Measurements from ENCODE around the gene RNF32. TPM values are rescaled to one million over a fixed set of nuclear protein-coding genes. Genes with fewer than 3 reads are reported as not detected.
"Not testable (repeated sequence)": the region's sequence is repeated elsewhere in the genome, so short reads cannot be mapped to it uniquely, and the experiment has no call there.

Gene RNF32
- total RNA-seq, 2 donors from 2014 or later, result 1.8 TPM; not detected in 1

- no peak for ATAC-seq
- no peak for DNase-seq (ENCODE audit: low spot score in 2 of 2)
- Mint-ChIP-seq H3K27ac (no peak overlapping the region), H3K9me3 (no peaks in the 10 kb centered on the region), H3K36me3 (peaks cover 4 to 6% of the 10 kb centered on the region in 2 donors)
Observed at GRCh38 chr7:156610130-156610529, 30.4 kb upstream of the RNF32 start.

DNA sequence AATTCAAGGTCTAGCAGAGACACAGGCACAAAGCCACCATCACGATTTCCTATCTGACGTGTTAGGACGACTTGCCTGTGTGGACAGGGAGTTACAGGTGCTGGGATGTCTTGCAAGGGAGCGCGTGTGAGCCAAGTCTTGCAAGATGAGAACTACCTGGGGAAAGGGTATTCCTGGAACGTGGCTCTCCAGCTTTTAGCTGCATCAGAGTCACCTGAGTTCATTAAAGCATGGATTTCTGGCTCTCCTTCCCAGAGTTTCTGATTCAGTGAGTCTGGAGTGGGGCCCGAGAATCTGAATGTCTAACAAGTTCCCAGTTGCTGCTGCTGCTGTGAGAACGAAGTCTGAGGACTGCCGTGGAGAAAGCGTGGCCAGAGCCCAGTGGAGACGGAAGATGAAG lies 30.0 kb upstream of the RNF32 start:
- peaks cover 4 to 6% of the 10 kb centered on the region in 2 donors for H3K36me3 Mint-ChIP-seq
- no peak overlapping the region for H3K27ac Mint-ChIP-seq
- no peak for ATAC-seq
- no peaks in the 10 kb centered on the region for H3K9me3 Mint-ChIP-seq
- DNase-seq (ENCODE audit: low spot score in 2 of 2), result no peak

- no peak for ATAC-seq
- Mint-ChIP-seq H3K9me3 (no peaks in the 10 kb centered on the region), H3K36me3 (peaks cover 4 to 6% of the 10 kb centered on the region in 2 donors), H3K27ac (no peak overlapping the region)
- DNase-seq (ENCODE audit: low spot score in 2 of 2), result no peak
Observed at GRCh38 chr7:156611014-156612010, 29.3 kb upstream of the RNF32 start.

GRCh38 chr7:156612930-156613329 lies 27.6 kb upstream of the RNF32 start:
- H3K27ac Mint-ChIP-seq, result no peak overlapping the region
- peak; percentile 97 to 98 for ATAC-seq
- no peaks in the 10 kb centered on the region for H3K9me3 Mint-ChIP-seq
- DNase-seq (ENCODE audit: low spot score in 2 of 2), result peak; percentile 63
- peaks cover 4 to 6% of the 10 kb centered on the region in 2 donors for H3K36me3 Mint-ChIP-seq

GRCh38 chr7:156614434-156615264 lies 25.9 kb upstream of the RNF32 start:
- H3K36me3 Mint-ChIP-seq, result peaks cover 4 to 6% of the 10 kb centered on the region in 2 donors
- no peak for DNase-seq (ENCODE audit: low spot score in 2 of 2)

GRCh38 chr7:156616269-156617202 lies 24.0 kb upstream of the RNF32 start:
- DNase-seq (ENCODE audit: low spot score in 2 of 2), result no peak
- no peak overlapping the region for H3K27ac Mint-ChIP-seq
- peaks cover 6 to 8% of the 10 kb centered on the region in 2 donors for H3K36me3 Mint-ChIP-seq
- no peak for ATAC-seq
- H3K9me3 Mint-ChIP-seq, result peaks cover 4 to 6% of the 10 kb centered on the region in 2 donors

More at GRCh38 chr7:156614434-156615264, 25.9 kb upstream of the RNF32 start:
- H3K27ac Mint-ChIP-seq, result no peak overlapping the region
- no peaks in the 10 kb centered on the region for H3K9me3 Mint-ChIP-seq
- no peak for ATAC-seq

GRCh38 chr7:156617215-156617614 lies 23.4 kb upstream of the RNF32 start:
- H3K36me3 Mint-ChIP-seq, result peaks cover 6 to 9% of the 10 kb centered on the region in 2 donors
- H3K9me3 Mint-ChIP-seq, result peaks cover 4 to 6% of the 10 kb centered on the region in 2 donors
- H3K27ac Mint-ChIP-seq, result no peak overlapping the region
- DNase-seq (ENCODE audit: low spot score in 2 of 2) (no peak), ATAC-seq (no peak)

GRCh38 chr7:156618078-156618779 lies 22.3 kb upstream of the RNF32 start:
- Mint-ChIP-seq H3K27ac (no peak overlapping the region), H3K9me3 (peaks cover 4 to 6% of the 10 kb centered on the region in 2 donors)

GRCh38 chr7:156618780-156619367 lies 21.7 kb upstream of the RNF32 start:
- Mint-ChIP-seq H3K9me3 (peaks cover 4 to 6% of the 10 kb centered on the region in 2 donors), H3K27ac (no peak overlapping the region), H3K36me3 (peaks cover 6 to 9% of the 10 kb centered on the region in 2 donors)
- ATAC-seq, result no peak
- no peak for DNase-seq (ENCODE audit: low spot score in 2 of 2)

More at GRCh38 chr7:156618078-156618779, 22.3 kb upstream of the RNF32 start:
- DNase-seq (ENCODE audit: low spot score in 2 of 2) (no peak), ATAC-seq (no peak)
- peaks cover 6 to 9% of the 10 kb centered on the region in 2 donors for H3K36me3 Mint-ChIP-seq

DNA sequence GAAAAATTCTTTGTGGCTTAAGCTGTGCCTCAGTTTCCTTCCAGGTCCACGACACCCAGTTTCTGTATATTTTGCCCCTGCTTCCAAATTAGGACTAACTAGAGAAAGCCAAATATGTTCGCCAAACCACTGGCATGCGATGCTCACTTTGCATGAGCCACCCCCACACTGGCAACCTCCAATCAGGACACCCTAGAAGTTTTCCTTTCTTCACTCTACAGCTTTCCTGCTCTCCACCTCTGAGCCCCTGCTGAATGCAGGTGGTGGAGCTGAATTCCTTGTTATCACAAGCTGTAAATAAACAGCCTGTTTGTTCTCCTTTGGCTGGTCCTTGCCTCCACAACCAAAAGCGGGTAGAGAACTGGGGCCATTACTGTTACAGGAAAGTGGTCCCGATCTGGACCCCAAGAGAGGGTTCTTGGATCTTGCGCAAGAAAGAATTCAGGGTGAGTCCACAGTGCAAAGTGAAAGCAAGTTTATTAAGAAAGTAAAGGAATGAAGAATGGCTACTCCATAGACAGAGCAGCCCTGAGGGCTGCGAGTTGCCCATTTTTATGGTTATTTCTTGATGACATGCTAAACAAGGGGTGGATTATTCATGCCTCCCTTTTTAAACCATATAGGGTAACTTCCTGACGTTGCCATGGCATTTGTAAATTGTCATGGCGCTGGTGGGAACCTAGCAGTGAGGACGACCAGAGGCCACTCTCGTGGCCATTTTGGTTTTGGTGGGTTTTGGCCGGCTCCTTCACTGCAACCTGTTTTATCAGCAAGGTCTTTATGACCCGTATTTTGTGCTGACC lies 20.9 kb upstream of the RNF32 start:
- not testable (repeated sequence) for ATAC-seq; H3K36me3 Mint-ChIP-seq; H3K27ac Mint-ChIP-seq; H3K9me3 Mint-ChIP-seq; DNase-seq (ENCODE audit: low spot score in 2 of 2)

DNA sequence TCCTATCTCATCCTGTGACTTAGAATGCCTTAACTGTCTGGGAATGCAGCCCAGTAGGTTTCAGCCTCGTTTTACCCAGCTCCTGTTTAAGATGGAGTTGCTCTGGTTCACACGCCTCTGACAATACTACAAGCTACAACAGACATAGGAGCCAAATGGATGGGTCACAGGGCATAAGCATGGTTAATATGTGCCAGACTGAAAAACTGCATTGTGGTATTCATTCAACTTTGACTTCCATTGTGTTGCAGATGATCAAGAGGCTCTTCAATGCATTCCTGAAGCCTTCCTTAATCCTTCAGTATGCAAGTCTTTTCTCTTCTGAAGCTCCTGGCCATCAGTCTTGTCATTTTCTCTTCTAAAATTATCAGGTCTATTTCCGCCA lies 20.3 kb upstream of the RNF32 start:
- Mint-ChIP-seq H3K27ac (no peak overlapping the region), H3K9me3 (peaks cover 4 to 6% of the 10 kb centered on the region in 2 donors)

GRCh38 chr7:156621652-156622051 lies 18.9 kb upstream of the RNF32 start:
- Mint-ChIP-seq H3K27ac (no peak overlapping the region), H3K9me3 (peaks cover 4 to 6% of the 10 kb centered on the region in 2 donors), H3K36me3 (peaks cover 0 to 5% of the 10 kb centered on the region in 2 donors)
- ATAC-seq (no peak), DNase-seq (ENCODE audit: low spot score in 2 of 2) (no peak)

More for the DNA sequence above, 20.3 kb upstream of the RNF32 start:
- DNase-seq (ENCODE audit: low spot score in 2 of 2) (no peak), ATAC-seq (no peak)
- H3K36me3 Mint-ChIP-seq, result peaks cover 0 to 5% of the 10 kb centered on the region in 2 donors

GRCh38 chr7:156625580-156625979 lies 15.0 kb upstream of the RNF32 start:
- Mint-ChIP-seq H3K36me3 (peaks cover 13 to 15% of the 10 kb centered on the region in 2 donors), H3K27ac (no peak overlapping the region), H3K9me3 (peaks cover 13 to 23% of the 10 kb centered on the region in 2 donors)
- DNase-seq (ENCODE audit: low spot score in 2 of 2) (no peak), ATAC-seq (peak in 1 of 2 donors; percentile 28)

GRCh38 chr7:156626220-156626895 lies 14.2 kb upstream of the RNF32 start:
- peaks cover 10 to 20% of the 10 kb centered on the region in 2 donors for H3K9me3 Mint-ChIP-seq
- H3K36me3 Mint-ChIP-seq, result peaks cover 13% of the 10 kb centered on the region in 2 donors
- DNase-seq (ENCODE audit: low spot score in 2 of 2) (no peak), ATAC-seq (no peak)
- H3K27ac Mint-ChIP-seq, result no peak overlapping the region
